ENCODE results near the gene ENTPD2. TPM values are rescaled to one million over a fixed set of nuclear protein-coding genes. Genes with fewer than 3 reads are reported as not detected.

Gene ENTPD2
- total RNA-seq, 2 experiments from 2014 or later, result not detected

DNA sequence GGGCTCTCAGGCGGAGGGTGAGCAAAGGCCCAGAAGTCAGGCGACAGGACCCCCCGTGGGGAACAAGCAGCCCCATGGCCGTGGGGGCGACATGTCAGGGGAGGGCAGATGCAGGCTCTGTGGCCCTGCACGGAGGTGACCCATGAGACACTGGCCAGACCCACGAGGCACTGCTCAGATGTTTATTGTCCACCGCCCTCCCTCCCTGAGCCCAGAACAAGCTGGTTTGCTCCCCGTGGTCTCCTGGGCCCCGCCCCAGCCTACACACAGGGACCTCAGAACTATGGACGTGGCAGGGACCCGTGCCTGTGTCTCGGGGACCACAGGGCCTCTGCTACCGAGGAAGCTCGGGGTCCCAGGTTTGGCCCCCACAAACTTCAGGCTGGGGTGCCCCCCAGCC, 23.9 kb downstream of the ENTPD2 start:
- ChIA-PET CTCF (interaction anchor here (0.5 to 3.6 kb wide), 54 partner anchors 9 to 491 kb away, joined by 3 to 30 read pairs (median 5); partner anchors contain the start of genes AJM1, CLIC3, NPDC1 and PAXX), POLR2A (interaction anchor here (0.7 to 1.3 kb wide), 3 partner anchors 30 to 56 kb away, joined by 4 to 5 read pairs (median 4); partner anchors contain the start of gene PAXX)

- ChIA-PET POLR2A (interaction anchor here (0.7 to 1.3 kb wide), 3 partner anchors 29 to 57 kb away, joined by 4 to 5 read pairs (median 4); partner anchors contain the start of gene PAXX), CTCF (interaction anchor here (0.5 to 3.6 kb wide), 59 partner anchors 8 to 491 kb away, joined by 3 to 30 read pairs (median 4); partner anchors contain the start of genes AJM1, CLIC3, MAN1B1 and NPDC1)
Measured at GRCh38 chr9:137029058-137029936, 24.6 kb downstream of the ENTPD2 start.

DNA sequence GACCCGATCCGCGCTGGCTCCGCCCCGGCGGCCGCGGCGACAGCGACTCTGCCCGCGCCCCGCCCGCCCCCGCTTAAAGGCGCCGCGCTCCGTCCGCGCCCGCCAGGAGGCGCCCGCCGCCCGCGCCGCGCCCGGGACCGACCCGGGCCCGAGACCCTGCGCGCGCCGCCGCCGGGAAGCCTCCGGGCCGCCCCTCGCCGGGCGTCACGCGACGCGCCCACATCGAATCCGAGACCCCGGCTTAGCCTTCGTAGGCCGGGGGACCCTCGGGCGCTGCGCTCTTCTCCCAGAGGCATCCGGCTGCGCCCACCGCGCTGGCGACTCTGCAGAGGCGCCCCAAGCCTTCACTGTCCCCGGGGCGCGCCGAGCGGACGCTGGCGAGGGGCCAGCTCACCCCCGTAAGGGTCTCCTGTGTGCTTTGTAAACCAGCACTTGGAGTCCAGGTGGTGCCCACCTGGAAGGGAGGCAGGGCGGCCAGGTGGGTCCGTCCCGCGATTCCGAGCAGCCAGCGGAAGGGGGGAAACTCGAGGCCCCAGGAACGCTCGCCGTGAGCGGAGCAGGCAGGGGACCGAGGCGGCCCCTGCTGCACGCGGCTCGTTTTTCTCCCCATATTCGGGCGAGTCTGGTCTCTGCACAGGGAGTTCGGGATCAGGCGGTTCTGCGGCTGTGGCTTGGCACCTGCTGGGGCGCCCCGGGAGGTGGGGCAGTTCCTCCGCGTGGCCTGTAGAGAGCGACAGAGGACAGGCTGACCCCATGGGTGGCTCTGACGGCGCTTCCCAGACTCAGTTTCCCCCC, 25.4 kb downstream of the ENTPD2 start:
- POLR2A ChIA-PET, result interaction anchor here (1.3 to 1.7 kb wide), 3 partner anchors 28 to 58 kb away, joined by 4 to 5 read pairs (median 4); partner anchors contain the start of genes MAN1B1 and PAXX
- CTCF ChIA-PET, result interaction anchor here (0.7 to 3.6 kb wide), 43 partner anchors 7 to 490 kb away, joined by 3 to 30 read pairs (median 5); partner anchors contain the start of genes AJM1, CLIC3, MAN1B1 and NPDC1

DNA sequence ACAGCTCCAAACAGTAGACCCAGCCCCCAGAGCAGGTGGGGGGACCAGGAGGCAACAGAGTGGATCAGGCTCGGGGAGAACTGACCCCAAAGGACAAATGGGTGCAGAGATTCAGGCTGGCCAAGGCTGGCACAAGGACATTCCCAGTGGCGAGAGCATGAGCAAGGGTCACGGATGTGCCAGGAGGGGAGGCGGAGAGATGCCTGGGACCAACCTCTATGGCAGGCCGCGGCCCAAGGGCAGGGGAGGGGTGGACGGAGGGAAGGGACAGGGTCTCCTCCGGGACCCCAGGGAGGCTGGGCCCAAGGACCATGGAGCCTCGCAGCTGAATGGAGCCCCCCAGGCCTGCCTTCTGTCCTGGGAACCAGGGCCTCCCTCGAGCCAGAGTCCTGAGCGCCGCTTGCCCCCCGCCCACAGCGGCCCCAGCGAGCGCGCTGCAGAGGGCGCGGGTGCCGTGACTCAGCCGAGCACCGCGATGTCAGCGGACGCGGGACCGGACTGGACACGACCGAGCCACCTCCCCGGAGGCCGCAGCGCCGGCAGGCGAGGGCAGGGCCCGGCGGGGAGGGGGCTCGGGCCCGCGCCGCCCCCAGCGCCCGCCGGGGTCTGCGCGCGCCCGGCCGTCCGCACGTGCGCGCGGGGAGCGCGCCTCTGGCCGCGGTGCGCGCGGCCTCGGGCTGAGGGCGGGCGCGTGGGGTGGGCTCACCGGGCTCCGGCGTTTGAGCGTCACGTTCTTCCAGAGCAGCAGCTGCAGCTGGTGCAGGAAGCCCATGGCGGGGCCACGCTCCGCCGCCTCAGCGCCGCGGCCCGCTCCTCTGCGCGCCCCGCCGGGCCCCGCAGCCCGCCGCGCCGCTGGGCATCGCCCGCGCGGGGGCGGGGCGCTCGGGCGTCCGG, 26.2 kb downstream of the ENTPD2 start, which contains the start of gene ABCA2:
ABCA2 (minus strand) TSS at position 869 of the 894 bp plus-strand sequence; CDS start at position 772, 97 bp downstream.
- POLR2A ChIA-PET, result interaction anchor here (1.0 to 1.7 kb wide), 3 partner anchors 27 to 142 kb away, joined by 3 to 5 read pairs (median 4); partner anchors contain the start of genes MAN1B1 and TRAF2
- CTCF ChIA-PET, result interaction anchor here (0.6 to 4.0 kb wide), 19 partner anchors 7 to 338 kb away, joined by 3 to 30 read pairs (median 12); partner anchors contain the start of genes CLIC3, NPDC1 and PAXX

DNA sequence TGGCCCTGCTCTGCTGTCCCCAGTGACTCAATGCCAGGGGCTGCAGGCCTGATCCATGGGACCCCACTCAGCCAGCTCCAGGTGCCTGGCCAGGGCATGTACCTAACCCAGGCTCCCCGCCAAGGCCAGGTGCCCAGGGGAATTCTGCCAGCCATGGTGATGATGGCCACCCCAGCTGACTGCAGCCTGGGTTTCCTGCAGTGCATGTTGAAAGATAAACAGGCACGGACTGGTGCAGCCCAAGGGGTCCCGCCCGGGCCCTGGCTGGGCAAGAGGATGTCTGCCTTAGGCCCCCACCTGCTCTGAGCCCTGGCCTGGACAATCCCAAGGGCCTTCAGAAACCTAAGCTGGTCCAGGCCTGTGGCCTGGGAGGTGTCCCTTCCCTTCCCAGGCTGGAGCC, 27.0 kb downstream of the ENTPD2 start:
- ChIA-PET POLR2A (interaction anchor here (1.0 to 1.7 kb wide), 3 partner anchors 27 to 141 kb away, joined by 3 to 5 read pairs (median 4); partner anchors contain the start of genes MAN1B1 and TRAF2), CTCF (interaction anchor here (0.6 to 4.0 kb wide), 10 partner anchors 8 to 133 kb away, joined by 3 to 24 read pairs (median 4); partner anchors contain the start of genes NPDC1 and PAXX)

DNA sequence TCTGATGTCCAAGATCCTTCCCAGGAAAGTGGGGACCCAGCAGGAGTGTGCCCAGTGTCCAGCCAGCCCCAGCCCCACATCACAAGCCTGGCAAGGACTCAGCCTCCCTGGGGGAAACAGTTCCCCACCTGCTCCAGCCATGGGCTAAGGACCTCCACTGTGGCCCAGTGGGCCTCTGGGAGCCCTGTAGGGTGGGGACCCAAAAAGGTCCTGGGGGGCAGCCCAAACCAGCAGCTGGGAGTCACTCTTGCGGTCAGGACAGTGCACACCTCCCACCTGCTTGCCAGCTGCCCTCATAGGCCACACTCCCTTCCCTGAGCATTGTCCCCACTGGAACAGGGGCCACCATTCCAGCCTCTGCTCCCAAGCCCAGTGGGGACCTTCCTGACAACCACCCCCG, 27.5 kb downstream of the ENTPD2 start:
- ChIA-PET POLR2A (interaction anchor here (1.0 to 1.3 kb wide), 2 partner anchors 26 to 141 kb away, joined by 3 to 5 read pairs; partner anchors contain the start of gene TRAF2), CTCF (interaction anchor here (0.6 to 4.0 kb wide), 11 partner anchors 9 to 133 kb away, joined by 3 to 24 read pairs (median 3); partner anchors contain the start of genes NPDC1 and PAXX)

DNA sequence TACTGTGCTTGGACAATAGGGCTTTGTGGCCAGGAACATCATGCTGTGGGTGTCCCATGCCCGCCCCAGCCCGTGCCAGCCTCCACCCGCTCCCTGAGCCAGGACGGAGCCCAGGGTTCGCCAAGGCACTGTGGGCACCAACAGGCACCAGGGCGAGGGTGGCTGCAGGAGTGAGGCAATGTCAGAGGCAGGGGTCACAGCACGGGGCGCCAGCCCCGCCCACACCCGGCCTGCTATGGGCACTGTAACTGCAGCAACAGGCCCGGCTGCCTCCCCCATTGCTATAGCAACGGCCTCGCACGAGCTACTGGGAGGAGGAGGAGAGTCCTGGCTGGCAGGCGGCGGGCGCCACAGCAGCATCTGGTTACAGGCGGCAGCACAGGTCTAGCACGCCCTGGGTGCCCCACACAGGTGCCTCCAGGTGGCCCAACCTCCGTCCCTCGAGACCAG, 28.3 kb downstream of the ENTPD2 start:
- ChIA-PET CTCF (interaction anchor here (0.7 to 4.0 kb wide), 10 partner anchors 10 to 197 kb away, joined by 3 to 24 read pairs (median 4); partner anchors contain the start of gene NPDC1), POLR2A (no interaction called here)

DNA sequence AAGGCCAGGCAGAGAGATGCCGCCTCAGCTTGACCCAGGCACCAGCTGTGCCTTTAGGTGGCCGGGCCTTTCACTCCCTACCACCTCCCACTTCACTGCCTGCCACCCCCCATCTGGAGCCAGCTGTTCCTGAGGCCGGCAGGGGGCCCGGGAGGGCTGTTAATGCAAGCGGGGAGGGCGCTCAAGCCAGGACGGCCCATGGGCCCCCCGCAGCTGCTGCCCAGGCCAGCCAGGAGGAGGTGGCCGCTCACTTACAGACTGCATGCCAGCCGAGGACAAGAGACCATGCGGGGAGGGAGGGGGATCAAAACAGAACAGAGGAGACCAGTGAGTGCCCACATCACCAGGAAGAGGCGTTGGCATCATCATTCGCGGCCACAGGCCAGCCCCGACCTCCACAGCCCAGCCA, 30.3 kb downstream of the ENTPD2 start:
- POLR2A ChIA-PET, result no interaction called here
- CTCF ChIA-PET, result interaction anchor here (6.0 kb wide), 1 partner anchor 12 kb away, joined by 31 read pairs; no protein-coding TSS in a partner anchor

GRCh38 chr9:137023157-137023556, 30.7 kb downstream of the ENTPD2 start:
- CTCF ChIA-PET, result interaction anchor here (6.0 kb wide), 1 partner anchor 12 kb away, joined by 31 read pairs; no protein-coding TSS in a partner anchor

DNA sequence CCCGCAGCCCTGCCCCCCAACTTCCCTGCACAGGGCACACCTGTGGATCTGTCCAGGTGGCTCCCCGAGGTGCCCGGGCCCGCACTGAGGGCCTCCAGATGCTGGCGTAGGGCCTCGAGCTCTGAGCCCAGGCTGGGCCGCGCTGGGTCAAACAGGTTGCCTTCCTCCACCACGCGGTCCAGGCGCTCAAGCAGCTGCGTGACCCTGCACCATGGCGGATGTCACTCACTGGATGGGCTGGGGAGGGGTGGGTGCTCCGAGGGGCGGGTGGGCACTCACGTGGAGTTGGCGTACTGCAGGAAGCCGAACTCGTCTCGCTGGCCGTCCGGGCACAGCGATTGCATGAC, 31.2 kb downstream of the ENTPD2 start:
- POLR2A ChIA-PET, result interaction anchor here (0.5 kb wide), 1 partner anchor 151 kb away, joined by 3 read pairs; no protein-coding TSS in a partner anchor
- CTCF ChIA-PET, result interaction anchor here (0.6 to 6.0 kb wide), 3 partner anchors 13 to 48 kb away, joined by 3 to 31 read pairs (median 3); partner anchors contain the start of gene SAPCD2

More at GRCh38 chr9:137023157-137023556, 30.7 kb downstream of the ENTPD2 start:
- POLR2A ChIA-PET, result no interaction called here

- ChIA-PET POLR2A (interaction anchor here (0.5 to 0.6 kb wide), 2 partner anchors 150 to 211 kb away, joined by 3 to 5 read pairs; no protein-coding TSS in a partner anchor), CTCF (interaction anchor here (0.6 to 6.0 kb wide), 3 partner anchors 13 to 48 kb away, joined by 3 to 31 read pairs (median 3); partner anchors contain the start of gene SAPCD2)
Measured at GRCh38 chr9:137021979-137022661, 31.7 kb downstream of the ENTPD2 start.

- POLR2A ChIA-PET, result interaction anchor here (0.6 to 1.2 kb wide), 2 partner anchors 13 to 210 kb away, joined by 3 to 5 read pairs; no protein-coding TSS in a partner anchor
- CTCF ChIA-PET, result interaction anchor here (1.0 to 6.0 kb wide), 2 partner anchors 8 to 14 kb away, joined by 4 to 31 read pairs; no protein-coding TSS in a partner anchor
Measured at GRCh38 chr9:137021568-137021978, 32.3 kb downstream of the ENTPD2 start.

DNA sequence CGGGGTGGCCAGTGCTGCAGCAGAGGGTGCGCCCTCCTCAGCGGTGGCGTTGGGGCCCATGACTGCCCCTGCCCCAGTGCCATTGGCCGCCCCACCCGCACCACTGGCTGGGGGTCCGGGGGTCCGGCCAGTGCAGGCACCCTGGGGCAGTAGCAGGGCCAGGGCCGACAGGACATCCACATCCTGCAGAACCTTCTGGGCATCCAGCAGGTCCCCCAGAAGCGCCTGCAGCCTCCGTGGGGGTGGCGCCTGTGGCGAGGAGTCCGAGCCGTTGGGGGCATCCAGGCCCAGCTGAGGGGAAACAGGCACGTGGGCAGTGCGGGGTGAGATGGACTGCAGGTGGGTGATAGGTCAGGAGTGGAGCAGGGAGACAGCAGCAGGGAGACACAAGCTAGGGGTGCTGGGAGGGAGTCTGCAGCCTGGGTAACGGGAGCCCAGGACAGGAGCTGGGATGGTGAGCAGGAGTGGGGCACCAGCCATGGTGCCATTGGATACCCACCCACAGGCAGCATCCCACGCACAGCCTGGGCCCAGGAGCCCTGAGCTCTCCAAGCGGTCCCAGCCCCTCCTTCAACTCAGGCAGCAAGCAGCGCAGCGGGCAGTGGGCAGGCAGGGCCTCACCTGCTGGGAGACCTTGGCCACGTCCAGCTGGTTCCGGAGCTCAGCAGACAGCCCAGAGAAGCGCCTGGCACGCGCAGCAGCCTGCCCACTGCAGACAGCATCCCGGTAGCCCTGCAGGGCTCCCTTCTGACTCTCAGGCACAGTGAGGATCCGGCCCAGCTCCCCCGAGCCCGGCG, 32.9 kb downstream of the ENTPD2 start:
- ChIA-PET POLR2A (interaction anchor here (1.2 kb wide), 1 partner anchor 14 kb away, joined by 3 read pairs; no protein-coding TSS in a partner anchor), CTCF (interaction anchor here (1.0 to 6.0 kb wide), 3 partner anchors 8 to 43 kb away, joined by 4 to 31 read pairs (median 4); no protein-coding TSS in a partner anchor)

DNA sequence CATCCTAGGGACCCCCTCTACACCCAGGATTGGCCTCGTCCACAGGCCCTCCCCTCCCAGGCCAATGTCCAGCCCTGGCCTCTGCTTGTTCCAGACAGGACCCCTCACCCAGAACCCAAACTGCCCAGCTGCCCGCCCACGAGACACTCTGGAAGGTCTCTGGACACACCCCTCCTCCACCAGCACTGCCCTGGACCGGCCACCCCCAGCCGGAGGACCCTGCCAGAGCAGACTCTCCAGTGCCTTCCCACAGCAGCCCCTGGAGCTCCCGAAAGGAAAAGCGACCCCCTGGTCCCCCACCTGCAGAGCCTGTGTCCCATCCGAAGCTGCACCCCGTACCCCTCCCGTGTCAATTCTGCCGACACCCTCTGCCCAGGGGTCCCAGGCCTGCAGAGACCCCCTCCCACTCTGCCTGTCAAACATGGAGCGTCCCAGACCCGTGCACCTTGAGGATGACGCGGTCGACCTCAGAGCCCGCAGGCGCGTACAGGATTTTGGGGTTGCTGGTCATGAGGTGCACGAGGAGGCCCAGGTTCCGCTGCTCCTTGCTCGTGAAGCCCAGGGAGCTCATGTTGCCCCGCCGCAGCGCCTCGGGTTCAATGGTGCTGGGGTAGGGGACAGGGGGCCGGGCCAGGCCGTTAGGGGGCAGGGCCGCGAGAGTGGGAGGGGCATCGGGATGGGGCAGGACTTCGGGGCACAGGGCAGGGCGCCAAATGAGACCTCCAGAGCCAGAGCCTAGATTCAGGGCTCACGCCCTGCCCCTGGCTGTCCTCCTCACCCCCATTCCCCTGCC, 33.8 kb downstream of the ENTPD2 start:
- ChIA-PET CTCF (interaction anchor here (0.7 to 6.0 kb wide), 6 partner anchors 9 to 250 kb away, joined by 3 to 31 read pairs (median 4); partner anchors contain the start of gene ABCA2), POLR2A (interaction anchor here (0.6 to 1.2 kb wide), 2 partner anchors 15 to 577 kb away, joined by 3 to 6 read pairs; no protein-coding TSS in a partner anchor)
